HG03354 (cell line): Measurements from ENCODE around the gene SRSF4.
"Not testable (repeated sequence)": the region's sequence is repeated elsewhere in the genome, so short reads cannot be mapped to it uniquely, and the experiment has no call there.

ENCODE experiments used
- ATAC-seq: cut with Tn5 transposase; IDR thresholded peaks from one replicate; pipeline ENCODE4 v1.9.1; 2021; ENCODE audit warnings: mild to moderate bottlenecking; ENCODE audit not compliant: unreplicated experiment, poor library complexity, severe bottlenecking

Gene SRSF4

DNA sequence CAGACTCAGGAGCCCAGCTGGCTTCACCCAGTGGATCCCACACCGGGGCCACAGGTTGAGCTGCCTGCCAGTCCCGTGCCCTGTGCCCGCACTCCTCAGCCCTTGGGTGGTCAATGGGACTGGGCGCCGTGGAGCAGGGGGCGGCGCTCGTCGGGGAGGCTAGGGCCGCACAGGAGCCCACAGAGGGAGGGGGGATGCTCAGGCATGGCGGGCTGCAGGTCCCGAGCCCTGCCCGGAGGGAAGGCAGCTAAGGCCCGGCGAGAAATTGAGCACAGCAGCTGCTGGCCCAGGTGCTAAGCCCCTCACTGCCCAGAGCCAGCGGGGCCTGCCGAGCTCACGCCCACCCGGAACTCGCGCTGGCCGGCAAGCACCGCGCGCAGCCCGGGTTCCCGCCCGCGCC, 50.6 kb downstream of the SRSF4 start:
- not testable (repeated sequence) for ATAC-seq

DNA sequence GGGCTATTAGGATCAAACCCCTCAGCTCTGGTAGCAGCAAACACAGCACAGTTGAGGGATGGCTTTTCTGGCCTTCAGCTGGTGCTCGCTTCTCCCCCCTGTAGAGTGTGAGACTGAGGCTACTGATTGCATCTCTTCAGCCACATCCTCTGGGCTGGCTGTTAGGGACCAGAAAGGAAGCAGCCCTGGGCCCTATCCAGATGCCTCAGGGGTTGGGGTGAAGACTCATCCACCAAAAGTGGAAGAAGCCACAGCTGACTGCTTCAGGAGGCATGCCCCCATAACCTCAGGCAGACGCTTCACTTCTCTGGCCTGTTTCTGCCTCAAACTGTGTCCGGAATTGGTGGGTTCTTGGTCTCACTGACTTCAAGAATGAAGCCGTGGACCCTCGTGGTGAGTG, 51.8 kb downstream of the SRSF4 start:
- no peak for ATAC-seq

DNA sequence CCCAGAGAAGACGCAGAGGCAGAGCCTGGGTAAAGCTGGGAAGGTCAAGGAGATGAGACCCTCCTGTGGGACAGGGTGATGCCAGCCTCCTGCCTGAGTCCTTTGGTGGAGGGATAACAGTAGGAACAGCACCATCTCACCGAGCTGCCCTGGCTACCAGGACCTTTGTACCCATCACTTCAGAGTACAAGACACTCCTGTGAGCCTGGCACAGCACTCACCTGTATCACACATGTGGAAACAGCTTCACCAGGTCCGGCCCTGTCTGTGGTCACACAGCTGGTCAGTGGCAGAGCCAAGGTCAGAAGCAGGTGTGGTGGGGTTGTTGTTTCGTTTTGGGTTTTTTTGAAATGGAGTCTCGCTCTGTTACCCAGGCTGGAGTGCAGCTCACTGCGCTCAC, 53.0 kb downstream of the SRSF4 start:
- ATAC-seq = no peak

DNA sequence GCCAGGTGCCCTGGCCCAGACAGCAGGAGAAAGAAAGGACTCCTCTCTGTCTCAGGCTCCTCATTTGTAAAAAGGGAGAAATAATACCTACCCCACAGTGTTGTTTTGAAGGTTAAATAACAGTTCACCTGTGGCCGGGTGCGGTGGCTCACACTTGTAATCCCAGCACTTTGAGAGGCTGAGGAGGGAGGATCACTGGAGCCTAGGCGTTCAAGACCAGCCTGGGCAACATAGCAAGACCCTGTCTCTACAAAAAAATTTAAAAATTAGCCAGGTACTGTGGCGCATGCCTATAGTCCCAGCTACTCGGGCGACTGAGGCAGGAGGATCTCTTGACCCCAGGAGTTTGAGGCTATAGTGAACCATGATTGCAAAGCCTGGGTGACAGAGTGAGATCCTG, 55.5 kb downstream of the SRSF4 start:
- ATAC-seq = no peak

DNA sequence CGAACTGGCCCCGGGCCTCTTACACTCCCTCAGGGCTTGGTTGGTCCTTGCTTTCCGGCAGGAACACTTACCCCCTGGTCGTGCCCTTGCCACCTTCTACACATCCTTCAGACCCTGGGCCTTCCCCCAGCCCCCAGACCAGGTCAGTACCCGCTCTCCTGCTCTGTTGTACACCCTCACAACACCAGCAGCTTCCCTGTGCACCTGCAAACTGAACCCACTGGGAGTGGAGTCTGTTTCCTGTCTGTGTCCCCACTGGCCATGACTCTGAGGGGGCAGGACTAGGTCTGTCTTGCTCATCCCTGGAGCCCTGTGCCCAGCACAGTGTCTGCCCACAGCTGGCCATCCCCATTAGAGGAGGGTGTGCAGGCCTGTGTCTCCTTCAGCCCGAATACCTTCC, 55.9 kb downstream of the SRSF4 start:
- ATAC-seq = no peak

DNA sequence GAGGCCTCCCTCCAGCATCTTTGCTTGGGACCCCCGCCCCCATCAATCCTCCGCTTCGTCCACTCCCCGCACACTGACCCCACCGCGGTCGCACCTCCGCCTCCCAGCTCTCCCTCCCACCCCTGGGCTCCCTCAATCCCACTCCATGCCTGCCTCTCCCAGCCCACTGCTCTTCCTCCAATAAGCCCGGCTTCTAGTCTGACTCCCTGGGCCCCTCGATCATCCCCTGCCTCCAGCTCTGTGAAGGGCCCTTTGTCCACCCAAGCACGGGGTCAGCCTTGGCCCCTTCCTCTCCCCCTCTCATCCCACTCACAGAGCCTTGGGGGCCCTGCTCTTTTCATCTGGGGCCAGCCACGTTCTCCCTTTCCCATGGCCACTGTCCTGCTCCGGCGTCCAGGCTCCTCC, 56.5 kb downstream of the SRSF4 start:
- no peak for ATAC-seq

DNA sequence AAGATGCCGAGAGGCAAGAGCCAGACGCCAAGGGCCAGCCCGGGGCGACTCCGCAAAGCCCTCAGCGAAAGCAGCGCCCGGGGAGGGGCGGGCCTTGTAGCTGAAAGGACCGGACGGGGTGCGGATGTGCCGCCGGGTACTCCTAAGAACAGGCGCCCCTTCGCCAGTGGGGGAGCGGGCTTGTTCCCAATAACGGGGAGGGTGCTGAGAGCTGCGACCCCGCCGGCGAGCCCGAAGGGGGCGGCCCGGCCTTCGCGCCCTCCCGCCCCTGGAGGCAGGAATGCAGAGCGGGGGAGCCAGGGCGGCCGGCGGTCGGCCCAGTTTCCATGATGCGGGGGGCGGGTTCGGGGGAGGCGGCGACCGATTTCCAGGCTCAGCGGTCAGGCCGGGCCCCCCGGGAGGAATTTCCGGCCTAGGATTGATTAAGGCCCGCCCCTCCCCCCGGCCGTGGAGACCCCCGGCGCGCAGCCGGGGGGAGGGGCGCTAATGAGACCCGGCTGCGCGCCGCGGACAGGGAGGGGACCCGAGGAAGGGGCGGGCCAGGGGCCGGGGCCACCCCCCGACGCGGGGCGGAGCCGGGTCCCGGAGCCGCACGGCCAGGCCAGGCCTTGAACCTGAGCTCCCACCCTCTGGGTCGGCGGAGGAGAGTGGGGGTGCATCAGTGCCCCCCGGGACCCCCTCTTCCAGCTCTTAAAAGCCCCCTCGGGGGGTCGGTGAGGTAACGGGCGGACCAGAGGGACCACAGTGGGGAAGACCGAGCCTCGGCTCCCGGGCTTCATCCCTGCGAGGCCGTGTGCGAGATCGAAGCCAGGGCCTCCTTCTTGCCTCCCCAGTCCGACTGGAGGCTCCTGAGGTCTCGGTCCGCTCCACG, 57.1 kb downstream of the SRSF4 start:
- ATAC-seq = no peak

DNA sequence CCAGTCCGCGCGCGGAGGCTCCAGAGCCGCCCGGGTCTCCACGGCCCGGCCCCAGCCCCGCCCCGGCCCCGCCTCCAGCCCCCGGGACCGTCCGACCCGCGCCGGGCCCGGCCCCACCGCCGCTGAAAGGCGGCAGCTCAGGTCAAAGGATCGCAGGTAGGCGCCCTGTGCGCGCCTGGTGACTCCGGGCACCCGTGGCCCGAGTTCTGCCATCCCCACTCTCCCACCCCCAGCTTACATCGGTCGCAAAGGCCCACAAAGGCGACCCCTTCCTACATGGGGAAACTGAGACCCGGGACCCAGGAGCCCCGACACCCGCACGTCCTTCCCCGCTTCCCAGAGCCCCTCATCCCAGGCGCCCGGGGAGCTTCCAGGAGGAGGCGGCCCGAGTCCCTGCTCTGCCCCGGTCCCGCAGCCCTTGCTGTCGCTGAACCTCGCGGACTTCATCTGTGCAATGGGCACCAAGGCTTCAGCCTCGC, 57.8 kb downstream of the SRSF4 start, which contains the start of gene TMEM200B:
Gene TMEM200B, minus strand, starts transcription at position 17 of the 479 bp plus-strand sequence. CDS start 2,075 bp downstream, outside the sequence.
- no peak for ATAC-seq

DNA sequence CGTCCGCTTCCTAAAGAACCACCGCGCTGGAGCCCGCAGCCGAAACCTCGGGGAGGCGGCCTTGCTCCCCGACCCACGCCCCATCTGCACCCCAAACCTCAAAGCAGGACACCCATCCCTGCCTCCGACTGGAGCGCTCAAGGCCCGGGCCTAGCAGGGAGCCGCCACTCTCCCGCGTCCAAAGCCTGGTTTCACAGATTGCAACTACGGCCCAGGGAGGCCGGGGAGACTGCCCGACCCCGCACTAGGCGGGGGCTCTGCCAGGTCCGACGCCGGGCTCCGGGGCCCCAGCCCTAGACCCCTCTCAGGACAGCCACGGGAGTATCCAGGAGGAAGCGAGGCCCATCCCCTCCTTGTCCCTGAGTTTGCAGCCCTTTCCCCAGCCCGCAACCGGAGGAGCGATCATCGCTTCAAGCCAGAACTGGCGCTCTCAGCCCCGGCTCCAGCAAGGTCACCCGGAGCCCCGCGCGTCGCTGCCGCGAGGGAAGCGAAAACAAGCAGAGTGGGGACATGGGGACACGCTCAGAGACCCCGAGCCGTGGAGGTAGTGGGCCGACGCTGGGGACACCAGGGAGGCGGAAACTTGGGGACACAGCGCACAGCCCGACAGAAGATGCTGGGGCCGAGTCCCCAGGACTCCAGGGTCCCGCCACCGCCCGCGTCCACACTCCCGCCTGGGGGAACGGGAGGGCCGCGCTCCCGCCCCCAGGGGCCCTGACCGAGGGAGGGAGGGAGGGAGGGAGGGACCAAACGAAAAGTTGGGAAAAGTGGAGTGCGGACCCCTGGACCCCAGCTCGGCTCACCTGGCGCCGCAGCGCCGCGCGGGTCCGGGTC, 58.4 kb downstream of the SRSF4 start:
- no peak for ATAC-seq

DNA sequence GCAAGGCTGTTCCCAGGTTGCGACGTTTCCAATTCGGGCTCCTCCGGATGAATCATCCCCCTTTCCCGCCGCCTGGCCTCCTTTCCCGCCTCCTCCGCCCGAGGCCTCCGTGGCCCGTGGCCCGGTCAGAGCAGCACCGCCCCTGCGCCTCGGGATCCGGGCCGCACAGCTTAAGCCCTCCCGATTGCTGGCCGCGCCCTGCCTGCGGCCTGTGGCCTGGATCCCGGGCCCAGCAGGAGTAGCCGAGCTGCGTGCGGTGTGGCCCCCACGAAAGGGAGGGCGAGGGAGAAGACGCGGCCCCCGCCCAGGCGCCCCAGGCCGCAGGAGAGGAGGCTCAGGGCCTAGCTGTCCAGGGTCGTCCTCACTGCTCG, 59.0 kb downstream of the SRSF4 start:
- no peak for ATAC-seq

DNA sequence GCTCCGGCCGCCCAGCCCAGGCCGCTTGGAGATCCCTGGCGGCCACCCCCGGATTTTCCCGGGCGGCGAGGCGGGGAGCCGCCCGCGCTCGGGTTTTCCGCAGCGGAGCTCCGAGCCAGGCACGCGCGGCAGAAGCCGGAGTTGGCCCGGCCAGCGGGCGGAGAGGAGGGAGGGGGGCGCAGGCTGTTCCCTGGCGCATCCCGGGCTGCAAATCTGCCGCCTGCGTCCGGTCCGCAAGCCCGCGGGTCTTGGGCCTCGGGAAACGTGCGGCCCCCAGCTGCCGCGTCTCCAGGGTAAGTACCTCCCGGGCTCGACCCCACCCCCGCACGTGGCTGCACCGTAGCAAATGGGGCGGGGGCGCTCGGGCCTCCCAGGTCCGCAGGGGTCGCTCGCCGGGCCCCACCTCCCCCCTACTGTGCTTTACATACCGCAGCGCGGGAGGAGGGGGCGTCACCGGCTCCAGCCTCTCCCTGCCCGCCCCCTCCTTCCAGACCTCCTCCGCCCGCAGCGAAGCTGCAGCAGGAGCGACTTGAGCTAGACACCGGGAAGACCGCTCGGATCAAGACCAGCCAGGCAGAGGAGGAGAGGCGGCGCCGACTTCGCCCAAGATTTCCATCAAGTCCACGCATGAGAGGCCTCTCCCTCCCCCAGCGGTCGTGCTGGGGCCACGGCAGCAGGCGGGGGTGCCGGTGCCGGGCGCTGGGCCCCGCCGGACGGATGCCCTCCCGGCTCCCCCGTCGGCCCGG, 59.6 kb downstream of the SRSF4 start:
- no peak for ATAC-seq

DNA sequence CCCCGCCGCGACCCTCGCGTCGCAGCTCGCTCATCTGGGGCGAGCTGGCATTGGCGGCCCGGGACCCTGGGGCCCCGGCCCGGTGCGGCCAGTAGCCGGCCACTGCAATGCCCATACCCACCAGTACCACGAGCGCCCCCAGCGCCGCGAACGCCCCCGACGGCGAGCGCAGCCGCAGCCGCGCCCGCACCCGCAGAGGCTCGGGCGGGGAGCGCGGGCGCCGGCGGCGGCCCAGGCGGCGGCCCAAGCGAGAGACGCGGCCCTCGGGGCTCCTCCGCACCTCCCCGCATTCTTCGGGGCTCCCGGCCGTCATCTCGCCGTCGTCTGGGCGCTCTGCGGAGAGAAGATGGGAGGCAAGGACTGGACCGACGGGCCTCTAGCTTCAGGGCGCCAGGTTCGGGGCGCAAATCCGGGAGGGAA, 60.2 kb downstream of the SRSF4 start:
- ATAC-seq = no peak

DNA sequence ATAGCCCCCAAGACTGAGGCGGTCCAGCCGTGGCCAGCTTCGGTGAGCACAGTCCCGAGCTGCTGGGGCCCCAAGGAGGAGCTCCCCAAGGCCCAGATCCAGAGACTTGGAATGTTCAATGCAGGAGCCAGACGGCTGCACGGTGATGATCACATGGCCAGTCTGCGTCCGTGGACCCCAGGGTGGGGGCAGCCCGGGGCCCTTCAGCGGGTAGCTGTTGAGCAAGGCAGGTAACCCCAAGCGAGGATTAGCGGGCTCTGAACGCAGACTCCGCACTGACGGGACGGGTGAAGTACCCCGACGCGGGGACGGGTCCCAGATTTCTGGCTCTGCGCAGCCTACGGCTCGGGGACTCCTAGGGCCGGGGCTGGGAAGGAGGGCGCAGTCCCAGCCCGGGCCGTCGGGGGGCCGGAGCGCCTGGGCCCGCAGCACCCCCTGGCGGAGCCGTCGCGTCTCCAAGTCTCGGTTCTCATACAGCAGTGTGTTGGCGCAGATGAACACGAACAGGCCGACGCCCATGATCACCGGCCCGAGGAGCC, 60.7 kb downstream of the SRSF4 start:
- no peak for ATAC-seq

DNA sequence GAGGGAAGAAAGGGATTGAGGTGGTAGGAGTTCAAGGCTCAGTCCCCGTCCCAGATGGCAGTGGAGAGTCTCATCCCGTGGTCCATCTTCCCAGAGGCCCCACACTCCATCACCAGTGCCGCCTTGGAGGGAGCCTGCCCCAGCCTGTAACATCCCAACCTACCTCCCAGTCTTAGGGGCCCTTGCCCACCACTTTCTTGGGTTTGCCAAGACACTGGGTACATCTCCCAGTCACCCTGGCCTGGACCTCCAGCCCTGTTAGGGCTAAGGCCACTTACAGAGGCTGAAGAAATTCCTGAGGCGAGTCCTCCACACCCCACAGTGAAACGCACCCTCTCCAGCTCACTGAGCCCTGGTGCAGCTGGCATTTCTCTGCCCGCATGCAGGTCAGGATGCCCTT, 61.3 kb downstream of the SRSF4 start:
- no peak for ATAC-seq

DNA sequence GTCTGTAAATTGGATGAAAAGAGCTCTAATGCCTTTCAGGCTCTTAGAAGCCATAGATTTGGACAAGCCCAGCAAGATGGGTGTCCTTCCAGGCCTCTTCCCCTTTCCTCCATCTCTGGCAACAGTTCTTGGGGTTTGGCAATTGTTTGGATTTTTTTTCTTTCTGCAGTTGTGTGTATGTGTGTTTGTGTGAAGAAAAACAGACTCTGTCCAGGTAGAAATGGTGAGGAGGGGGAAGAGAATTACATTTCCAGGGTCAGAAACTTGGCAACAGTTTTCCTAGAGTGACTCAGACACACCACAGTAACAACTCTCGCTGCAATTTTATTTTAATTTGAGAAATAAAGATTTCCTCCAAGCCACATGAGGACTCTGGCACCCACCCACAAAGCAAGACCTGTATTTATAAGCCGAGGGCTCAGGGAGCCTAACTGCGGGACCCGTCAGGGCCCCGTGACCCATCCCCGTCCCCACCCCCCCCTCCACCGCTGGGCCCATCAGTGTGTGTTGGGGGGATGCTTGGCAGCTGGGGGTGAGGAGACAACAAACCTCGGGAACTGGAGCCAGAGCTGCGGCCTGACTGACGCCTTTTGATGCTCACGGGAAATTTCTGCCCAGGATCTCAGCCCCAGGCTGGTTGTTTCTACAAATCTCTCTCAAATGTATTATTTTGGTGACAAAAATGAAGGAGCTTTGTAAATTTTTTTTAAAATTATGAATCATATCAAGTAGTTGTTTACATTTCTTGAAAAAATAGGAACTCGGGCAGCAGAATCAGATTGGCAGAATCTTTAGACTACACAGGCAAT, 62.4 kb downstream of the SRSF4 start:
- no peak for ATAC-seq

DNA sequence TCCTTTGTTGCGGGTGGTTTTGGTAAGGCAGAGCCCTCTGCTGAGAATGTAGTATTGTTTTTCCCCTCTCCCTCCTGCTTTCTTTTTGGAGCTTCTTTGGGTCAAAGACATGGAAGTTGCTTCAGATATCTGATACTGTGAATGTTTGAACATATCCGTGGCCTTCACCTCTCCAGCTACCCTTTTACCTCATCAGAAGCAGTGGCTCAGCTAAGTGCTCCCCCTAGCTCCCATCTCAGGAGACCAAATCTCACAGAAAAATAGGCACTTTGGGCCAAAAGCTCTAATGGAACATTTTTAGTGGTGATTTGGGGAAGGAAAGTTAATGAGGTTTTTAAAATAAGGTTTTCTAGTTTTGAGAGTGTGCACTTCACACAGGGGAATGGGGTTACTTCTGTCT, 64.3 kb downstream of the SRSF4 start:
- no peak for ATAC-seq

DNA sequence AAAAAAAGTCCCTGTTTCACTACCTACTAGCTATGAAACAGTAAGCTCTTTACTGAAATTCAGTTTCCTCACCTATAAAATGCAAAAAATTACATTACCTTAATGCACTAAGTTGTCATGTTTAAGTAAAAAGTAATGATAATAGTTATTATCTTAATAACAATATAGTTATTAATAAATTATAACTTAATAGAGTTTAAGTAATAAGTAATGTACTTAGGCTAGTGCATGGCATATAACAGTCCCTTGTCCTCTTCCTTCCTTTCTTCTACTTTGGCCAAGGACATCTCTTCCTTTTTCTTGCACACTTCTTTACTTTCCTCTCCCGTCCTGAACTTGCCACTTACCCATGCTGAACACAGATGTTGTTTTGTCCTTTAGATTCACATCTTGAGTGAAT, 67.0 kb downstream of the SRSF4 start:
- no peak for ATAC-seq

DNA sequence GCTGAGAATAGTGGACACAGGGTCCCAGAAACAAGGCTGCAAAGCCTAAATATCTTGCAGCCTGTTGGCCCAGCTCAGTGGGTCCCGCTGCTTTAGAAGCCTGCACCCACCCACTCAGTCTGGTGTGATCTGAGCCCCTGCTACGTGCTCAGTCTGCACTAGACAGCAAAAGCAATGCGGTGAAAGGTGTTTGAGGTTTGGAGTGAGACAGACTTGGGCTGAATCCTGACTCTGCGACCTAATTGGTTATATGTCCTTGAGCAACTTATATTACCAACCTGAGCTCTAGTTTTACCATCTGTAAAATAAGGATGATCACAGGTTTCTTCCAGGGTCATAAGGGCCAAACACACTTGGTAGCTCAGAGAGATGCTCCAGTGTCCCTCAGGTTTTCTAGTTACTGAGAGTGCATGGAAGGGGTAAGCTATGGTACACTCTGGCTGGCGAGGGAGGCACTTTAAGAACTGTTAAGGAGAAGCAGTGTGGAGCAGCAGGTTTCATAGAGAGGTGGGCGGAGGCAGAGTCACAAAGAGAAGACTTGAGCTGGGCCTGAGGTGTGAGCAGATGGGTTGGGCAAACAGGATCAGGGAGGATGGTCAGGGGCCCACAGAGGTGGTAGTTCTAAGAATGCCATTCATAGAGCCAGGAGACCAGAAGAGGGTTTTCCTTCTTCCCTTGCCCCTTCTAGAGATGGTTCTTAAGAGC, 68.1 kb downstream of the SRSF4 start:
- no peak for ATAC-seq
